GM23338 (cell line): ENCODE data around the gene SLC6A1.

Experiments used
- EZH2 ChIP-seq: fragments of 200-600 bp; sonication (generic); IDR thresholded peaks from one replicate; pipeline ENCODE4 v1.8.0; 2017; ENCODE audit warnings: antibody characterized with exemption, mild to moderate bottlenecking, low read depth; ENCODE audit not compliant: unreplicated experiment
- EZH2phosphoT487 ChIP-seq: fragments of 200-600 bp; sonication (generic); IDR thresholded peaks from one replicate; pipeline ENCODE4 v1.8.1; 2018; ENCODE audit warnings: antibody characterized with exemption; ENCODE audit not compliant: unreplicated experiment
- JUNB ChIP-seq: IDR thresholded peaks from one replicate; pipeline ENCODE4 v1.6.1; 2016; ENCODE audit warnings: antibody characterized with exemption; ENCODE audit not compliant: unreplicated experiment
- POLR2AphosphoS5 ChIP-seq: IDR thresholded peaks from 2 replicates; pipeline ENCODE4 v1.6.1; 2016; ENCODE audit warnings: antibody characterized with exemption, low read depth
- ZNF114 ChIP-seq: fragments of 250-450 bp; sonication (Bioruptor Pico); IDR thresholded peaks from 2 replicates; pipeline ENCODE4 v1.5.0; 2020; ENCODE audit warnings: mild to moderate bottlenecking, moderate library complexity
- TF ChIP-seq, protein P1 (sequence below), 2 experiments: fragments of 200-600 bp in 1 of 2; sonication (generic) in 1 of 2; conservative IDR thresholded peaks; 2 replicates each; pipeline versions ENCODE4 v1.5.1 to v1.6.1; 2016 to 2017; ENCODE audit warnings: antibody characterized with exemption in 2 of 2, low read depth in 2 of 2, mild to moderate bottlenecking in 2 of 2, moderate library complexity in 1 of 2
- TF ChIP-seq, protein P2 (sequence below): IDR thresholded peaks from one replicate; pipeline ENCODE4 v1.6.1; 2018; ENCODE audit warnings: antibody characterized with exemption; ENCODE audit not compliant: unreplicated experiment

DNA sequence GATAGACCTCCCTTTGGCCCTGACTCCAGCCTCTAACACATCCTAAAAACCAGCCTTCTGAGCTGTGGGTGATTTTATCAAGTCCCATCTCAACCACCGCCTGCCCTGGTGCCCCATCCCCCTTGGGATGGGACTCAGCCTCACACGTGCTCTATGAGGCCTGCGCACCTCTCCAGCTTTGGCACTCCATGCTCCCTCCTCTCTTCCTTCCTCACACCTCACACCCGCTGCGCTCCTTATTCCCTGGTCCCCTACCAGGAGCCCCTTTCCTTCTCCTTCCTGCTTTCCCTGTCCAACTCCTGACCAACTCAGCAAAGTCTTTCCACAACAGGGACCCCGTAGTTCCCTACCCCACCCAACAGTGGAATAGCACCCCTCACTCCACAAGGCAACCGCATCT lies 18.4 kb upstream of the SLC6A1 start:
- TF ChIP-seq, protein P1, sequence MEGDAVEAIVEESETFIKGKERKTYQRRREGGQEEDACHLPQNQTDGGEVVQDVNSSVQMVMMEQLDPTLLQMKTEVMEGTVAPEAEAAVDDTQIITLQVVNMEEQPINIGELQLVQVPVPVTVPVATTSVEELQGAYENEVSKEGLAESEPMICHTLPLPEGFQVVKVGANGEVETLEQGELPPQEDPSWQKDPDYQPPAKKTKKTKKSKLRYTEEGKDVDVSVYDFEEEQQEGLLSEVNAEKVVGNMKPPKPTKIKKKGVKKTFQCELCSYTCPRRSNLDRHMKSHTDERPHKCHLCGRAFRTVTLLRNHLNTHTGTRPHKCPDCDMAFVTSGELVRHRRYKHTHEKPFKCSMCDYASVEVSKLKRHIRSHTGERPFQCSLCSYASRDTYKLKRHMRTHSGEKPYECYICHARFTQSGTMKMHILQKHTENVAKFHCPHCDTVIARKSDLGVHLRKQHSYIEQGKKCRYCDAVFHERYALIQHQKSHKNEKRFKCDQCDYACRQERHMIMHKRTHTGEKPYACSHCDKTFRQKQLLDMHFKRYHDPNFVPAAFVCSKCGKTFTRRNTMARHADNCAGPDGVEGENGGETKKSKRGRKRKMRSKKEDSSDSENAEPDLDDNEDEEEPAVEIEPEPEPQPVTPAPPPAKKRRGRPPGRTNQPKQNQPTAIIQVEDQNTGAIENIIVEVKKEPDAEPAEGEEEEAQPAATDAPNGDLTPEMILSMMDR (conservative IDR thresholded peaks at IDR 0.05; ENCODE audit: low read depth in 2 of 2) = no peak
- no peak for TF ChIP-seq EZH2
- no peak for TF ChIP-seq POLR2AphosphoS5
- TF ChIP-seq EZH2phosphoT487 = no peak
- TF ChIP-seq ZNF114 = no peak
- no peak for TF ChIP-seq JUNB
- TF ChIP-seq, protein P2, sequence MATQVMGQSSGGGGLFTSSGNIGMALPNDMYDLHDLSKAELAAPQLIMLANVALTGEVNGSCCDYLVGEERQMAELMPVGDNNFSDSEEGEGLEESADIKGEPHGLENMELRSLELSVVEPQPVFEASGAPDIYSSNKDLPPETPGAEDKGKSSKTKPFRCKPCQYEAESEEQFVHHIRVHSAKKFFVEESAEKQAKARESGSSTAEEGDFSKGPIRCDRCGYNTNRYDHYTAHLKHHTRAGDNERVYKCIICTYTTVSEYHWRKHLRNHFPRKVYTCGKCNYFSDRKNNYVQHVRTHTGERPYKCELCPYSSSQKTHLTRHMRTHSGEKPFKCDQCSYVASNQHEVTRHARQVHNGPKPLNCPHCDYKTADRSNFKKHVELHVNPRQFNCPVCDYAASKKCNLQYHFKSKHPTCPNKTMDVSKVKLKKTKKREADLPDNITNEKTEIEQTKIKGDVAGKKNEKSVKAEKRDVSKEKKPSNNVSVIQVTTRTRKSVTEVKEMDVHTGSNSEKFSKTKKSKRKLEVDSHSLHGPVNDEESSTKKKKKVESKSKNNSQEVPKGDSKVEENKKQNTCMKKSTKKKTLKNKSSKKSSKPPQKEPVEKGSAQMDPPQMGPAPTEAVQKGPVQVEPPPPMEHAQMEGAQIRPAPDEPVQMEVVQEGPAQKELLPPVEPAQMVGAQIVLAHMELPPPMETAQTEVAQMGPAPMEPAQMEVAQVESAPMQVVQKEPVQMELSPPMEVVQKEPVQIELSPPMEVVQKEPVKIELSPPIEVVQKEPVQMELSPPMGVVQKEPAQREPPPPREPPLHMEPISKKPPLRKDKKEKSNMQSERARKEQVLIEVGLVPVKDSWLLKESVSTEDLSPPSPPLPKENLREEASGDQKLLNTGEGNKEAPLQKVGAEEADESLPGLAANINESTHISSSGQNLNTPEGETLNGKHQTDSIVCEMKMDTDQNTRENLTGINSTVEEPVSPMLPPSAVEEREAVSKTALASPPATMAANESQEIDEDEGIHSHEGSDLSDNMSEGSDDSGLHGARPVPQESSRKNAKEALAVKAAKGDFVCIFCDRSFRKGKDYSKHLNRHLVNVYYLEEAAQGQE = no peak
